Stimulated activated CD8-positive, alpha-beta memory T cell treated with anti-CD3 and anti-CD28 coated beads, Interleukin-15, amount 100 ng/mL, for 48 hours (primary cell): ENCODE measurements around the gene NT5C3A.

ENCODE experiments used
- DNase-seq, 2 donors: peaks; one replicate each; pipeline ENCODE4 v3.0.0-alpha.2; 2020; ENCODE audit warnings: low read depth in 2 of 2

NT5C3A gene

GRCh38 chr7:33075818-33076518 lies 13.4 kb upstream of the NT5C3A start:
- DNase-seq, result no peak

GRCh38 chr7:33073243-33073642 lies 10.7 kb upstream of the NT5C3A start:
- DNase-seq, result no peak

GRCh38 chr7:33072471-33072870 lies 9.9 kb upstream of the NT5C3A start:
- DNase-seq, result no peak

- DNase-seq, result no peak
Observed at GRCh38 chr7:33070831-33071230, 8.3 kb upstream of the NT5C3A start.

- DNase-seq, result no peak
Observed at GRCh38 chr7:33070277-33070676, 7.7 kb upstream of the NT5C3A start.

- DNase-seq, result no peak
Observed at GRCh38 chr7:33067921-33068320, 5.3 kb upstream of the NT5C3A start.

GRCh38 chr7:33066771-33067170 lies 4.2 kb upstream of the NT5C3A start:
- DNase-seq, result no peak

- no peak for DNase-seq
Observed at GRCh38 chr7:33065981-33066380, 3.4 kb upstream of the NT5C3A start.

- peak; percentile 86 to 88 for DNase-seq
Observed at GRCh38 chr7:33062782-33063443, 337 bp upstream of the NT5C3A start.

GRCh38 chr7:33061282-33061937 lies 1.2 kb downstream of the NT5C3A start:
- DNase-seq, result no peak

- no peak for DNase-seq
Observed at GRCh38 chr7:33059635-33060034, 2.9 kb downstream of the NT5C3A start.

GRCh38 chr7:33055158-33055557 lies 7.4 kb downstream of the NT5C3A start:
- no peak for DNase-seq

- no peak for DNase-seq
Observed at GRCh38 chr7:33054261-33054964, 8.2 kb downstream of the NT5C3A start.

GRCh38 chr7:33053721-33054120 lies 8.9 kb downstream of the NT5C3A start:
- no peak for DNase-seq

GRCh38 chr7:33050535-33051318 lies 11.8 kb downstream of the NT5C3A start:
- no peak for DNase-seq

GRCh38 chr7:33048704-33049103 lies 13.9 kb downstream of the NT5C3A start:
- no peak for DNase-seq

- no peak for DNase-seq
Observed at GRCh38 chr7:33048257-33048656, 14.3 kb downstream of the NT5C3A start.

GRCh38 chr7:33044986-33045385 lies 17.6 kb downstream of the NT5C3A start:
- no peak for DNase-seq

- DNase-seq, result no peak
Observed at GRCh38 chr7:33044401-33044718, 18.2 kb downstream of the NT5C3A start.

GRCh38 chr7:33043501-33044400 lies 18.8 kb downstream of the NT5C3A start:
- DNase-seq, result no peak
